H9 (cell line): Measurements from ENCODE around the gene FBXO17. TPM values are rescaled to one million over a fixed set of nuclear protein-coding genes. Genes with fewer than 3 reads are reported as not detected.

ENCODE experiments used
- DNase-seq: peaks from one replicate; pipeline ENCODE4 v3.0.0-alpha.2; 2017
- H2AFZ ChIP-seq: one replicate; pipeline ENCODE4 v1.6.1; 2013; ENCODE audit warnings: mild to moderate bottlenecking, low read length, control low read depth, moderate library complexity
- H2AK5ac ChIP-seq: 2 replicates; pipeline ENCODE4 v1.6.1; 2013; ENCODE audit warnings: low read length, control low read depth, mixed read lengths; ENCODE audit not compliant: insufficient read length
- H2BK120ac ChIP-seq: one replicate; pipeline ENCODE4 v1.6.1; 2013; ENCODE audit warnings: low read depth, mild to moderate bottlenecking, low read length, control low read depth, inconsistent platforms; ENCODE audit not compliant: poor library complexity, severe bottlenecking
- H2BK12ac ChIP-seq: 2 replicates; pipeline ENCODE4 v1.6.1; 2013; ENCODE audit warnings: low read length, control low read depth, mixed read lengths, low read depth; ENCODE audit not compliant: insufficient read length
- H2BK15ac ChIP-seq: 2 replicates; pipeline ENCODE4 v1.6.1; 2013; ENCODE audit warnings: low read depth, low read length, control low read depth
- H2BK20ac ChIP-seq: one replicate; pipeline ENCODE4 v1.6.1; 2013; ENCODE audit warnings: low read depth, mild to moderate bottlenecking, low read length, control low read depth, inconsistent platforms; ENCODE audit not compliant: poor library complexity, severe bottlenecking
- H2BK5ac ChIP-seq: 2 replicates; pipeline ENCODE4 v1.6.1; 2013; ENCODE audit warnings: low read length, control low read depth, mixed read lengths; ENCODE audit not compliant: insufficient read length
- H3K14ac ChIP-seq: 2 replicates; pipeline ENCODE4 v1.6.1; 2013; ENCODE audit warnings: low read length, control low read depth; ENCODE audit not compliant: insufficient read depth
- H3K18ac ChIP-seq: 2 replicates; pipeline ENCODE4 v1.6.1; 2013; ENCODE audit warnings: low read depth, mild to moderate bottlenecking, mixed read lengths, low read length, control low read depth; ENCODE audit not compliant: insufficient read length
- H3K23ac ChIP-seq: 2 replicates; pipeline ENCODE4 v1.6.1; 2013; ENCODE audit warnings: low read length, control low read depth, mixed read lengths, low read depth; ENCODE audit not compliant: insufficient read length
- H3K23me2 ChIP-seq: 2 replicates; pipeline ENCODE4 v1.6.1; 2013; ENCODE audit warnings: low read depth, mild to moderate bottlenecking, mixed read lengths, low read length, control low read depth; ENCODE audit not compliant: insufficient read length, poor library complexity, severe bottlenecking
- H3K27ac ChIP-seq: 2 replicates; pipeline ENCODE4 v1.5.1; 2013; ENCODE audit warnings: low read length, control low read depth, mixed read lengths, low read depth; ENCODE audit not compliant: insufficient read length
- H3K27me3 ChIP-seq: 2 replicates; pipeline ENCODE4 v1.6.1; 2013; ENCODE audit warnings: low read length, control low read depth, inconsistent platforms; ENCODE audit not compliant: insufficient read depth
- H3K4ac ChIP-seq: 2 replicates; pipeline ENCODE4 v1.6.1; 2013; ENCODE audit warnings: low read depth, mild to moderate bottlenecking, control low read depth, inconsistent platforms, low read length, moderate library complexity
- H3K4me1 ChIP-seq: 2 replicates; pipeline ENCODE4 v1.6.1; 2013; ENCODE audit warnings: low read length, control low read depth, inconsistent platforms; ENCODE audit not compliant: insufficient read depth
- H3K4me2 ChIP-seq: 2 replicates; pipeline ENCODE4 v1.6.1; 2013; ENCODE audit warnings: low read length, control low read depth, mixed read lengths; ENCODE audit not compliant: insufficient read length, insufficient read depth
- H3K56ac ChIP-seq: 2 replicates; pipeline ENCODE4 v1.6.1; 2013; ENCODE audit warnings: low read depth, mild to moderate bottlenecking, mixed read lengths, low read length, control low read depth; ENCODE audit not compliant: insufficient read length
- H3K79me1 ChIP-seq: 2 replicates; pipeline ENCODE4 v1.6.1; 2013; ENCODE audit warnings: low read depth, mild to moderate bottlenecking, moderate library complexity, low read length, control low read depth, inconsistent platforms; ENCODE audit not compliant: insufficient read depth, poor library complexity, severe bottlenecking
- H3K79me2 ChIP-seq: 2 replicates; pipeline ENCODE4 v1.6.1; 2013; ENCODE audit warnings: low read length, control low read depth, inconsistent platforms; ENCODE audit not compliant: insufficient read depth
- H3K9ac ChIP-seq: 2 replicates; pipeline ENCODE4 v1.6.1; 2013; ENCODE audit warnings: low read length, control low read depth, mixed read lengths; ENCODE audit not compliant: insufficient read length; ENCODE audit errors: extremely low read depth
- H3K9me3 ChIP-seq: one replicate; pipeline ENCODE4 v1.6.1; 2013; ENCODE audit warnings: low read depth, low read length, inconsistent platforms; ENCODE audit not compliant: control insufficient read depth
- H3T11ph ChIP-seq: one replicate; pipeline ENCODE4 v1.6.1; 2013; ENCODE audit warnings: mild to moderate bottlenecking, low read length, control low read depth, inconsistent platforms
- H4K20me1 ChIP-seq: one replicate; pipeline ENCODE4 v1.6.1; 2013; ENCODE audit not compliant: control insufficient read depth, insufficient read length, insufficient read depth
- H4K5ac ChIP-seq: 2 replicates; pipeline ENCODE4 v1.6.1; 2013; ENCODE audit warnings: low read depth, mild to moderate bottlenecking, mixed read lengths, low read length, control low read depth; ENCODE audit not compliant: insufficient read length
- H4K8ac ChIP-seq: replicated peaks from 2 replicates; pipeline ENCODE4 v1.6.1; 2013; ENCODE audit warnings: low read length, control low read depth, mixed read lengths, low read depth; ENCODE audit not compliant: insufficient read length
- H4K91ac ChIP-seq: 2 replicates; pipeline ENCODE4 v1.6.1; 2013; ENCODE audit warnings: low read depth, mild to moderate bottlenecking, moderate library complexity, mixed read lengths, low read length, control low read depth; ENCODE audit not compliant: insufficient read length
- H3K27ac Mint-ChIP-seq, 3 experiments: 2 replicates in 2 of 3; 3 replicates in 1 of 3; pipeline ENCODE4 v1.8.0; 2020 to 2021; ENCODE audit warnings: mixed read lengths in 3 of 3, mild to moderate bottlenecking in 1 of 3, moderate library complexity in 1 of 3
- H3K27me3 Mint-ChIP-seq: 2 replicates; pipeline ENCODE4 v1.8.0; 2021; ENCODE audit warnings: low read depth, mild to moderate bottlenecking, moderate library complexity, mixed read lengths
- H3K36me3 Mint-ChIP-seq, 3 experiments: 2 replicates in 2 of 3; 3 replicates in 1 of 3; pipeline ENCODE4 v1.8.0; 2020 to 2021; ENCODE audit warnings: low read depth in 3 of 3, mixed read lengths in 3 of 3; ENCODE audit not compliant: insufficient read depth in 1 of 3
- H3K4me1 Mint-ChIP-seq, 2 experiments: 2 replicates each; pipeline ENCODE4 v1.8.0; 2020; ENCODE audit warnings: mixed read lengths in 2 of 2
- H3K4me3 Mint-ChIP-seq, 2 experiments: 2 replicates in 1 of 2; 3 replicates in 1 of 2; pipeline ENCODE4 v1.8.0; 2020 to 2021; ENCODE audit warnings: mild to moderate bottlenecking in 2 of 2, mixed read lengths in 2 of 2, moderate library complexity in 1 of 2
- H3K9me3 Mint-ChIP-seq, 2 experiments: 2 replicates in 1 of 2; 3 replicates in 1 of 2; pipeline ENCODE4 v1.8.0; 2020; ENCODE audit warnings: mild to moderate bottlenecking in 2 of 2, mixed read lengths in 2 of 2, moderate library complexity in 1 of 2
- WGBS: extraction: QIAGEN DNeasy Blood & Tissue Kit; methylation state at CpG from one replicate; pipeline ENCODE4 v1.1.7; 2013; ENCODE audit warnings: missing lambda C conversion rate, low lambda C conversion rate, mixed read lengths; ENCODE audit not compliant: insufficient read length; ENCODE audit errors: extremely low coverage; 5-methylcytosine and 5-hydroxymethylcytosine counted together
- total RNA-seq: library from RNA; stranded (reverse); gene quantifications from 2 replicates; pipeline ENCODE4 v1.2.1, GENCODE V29; 2021
- TF ChIP-seq, protein P1 (sequence below): fragments of 200-600 bp; sonication (generic); conservative IDR thresholded peaks from 3 replicates; pipeline ENCODE4 v1.8.0; 2021; ENCODE audit warnings: antibody characterized with exemption, mild to moderate bottlenecking

Gene FBXO17
- total RNA-seq, 1 experiment from 2014 or later: 25.5 TPM

DNA sequence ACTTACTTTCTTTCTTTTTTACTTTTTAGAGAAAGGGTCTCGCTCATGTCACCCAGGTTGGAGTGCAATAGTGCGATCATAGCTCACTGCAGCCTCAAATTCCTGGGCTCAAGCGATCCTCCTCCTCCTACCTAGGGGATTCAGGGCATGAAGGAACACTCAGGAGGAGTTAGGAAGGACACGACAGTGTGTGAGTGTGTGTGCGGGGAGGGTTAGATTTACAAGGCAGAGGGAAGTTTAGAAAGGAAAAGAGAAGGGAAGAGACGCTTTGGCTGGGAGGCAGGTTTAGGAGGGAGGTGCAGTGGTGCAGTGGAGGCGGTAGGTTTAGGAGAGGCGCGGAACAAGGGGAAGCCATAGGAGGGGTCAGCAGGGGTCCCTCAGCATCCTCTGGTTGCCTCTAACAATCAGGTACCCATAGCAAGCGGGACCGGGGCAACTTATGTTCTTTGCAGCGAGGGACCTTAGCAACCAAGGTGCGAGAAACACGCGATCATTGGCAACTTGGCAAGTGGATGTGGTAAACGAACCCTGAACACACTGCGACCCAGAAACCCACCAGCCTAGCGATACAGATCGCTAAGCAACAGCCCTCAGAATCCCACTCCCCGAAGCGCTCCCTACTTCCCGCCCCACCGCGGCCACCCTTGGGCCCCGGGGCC is 76.6 kb downstream of the FBXO17 start:
- Histone ChIP-seq H3K4me2 (peak overlapping the region; percentile 68), H2AK5ac (no peak overlapping the region), H2AFZ (no peak overlapping the region), H3K27ac (no peak overlapping the region), H3K56ac (no peak overlapping the region), H4K91ac (no peak overlapping the region), H2BK12ac (no peak overlapping the region), H3K23me2 (no peaks in the 10 kb centered on the region), H3K27me3 (no peaks in the 10 kb centered on the region), H3K79me1 (no peaks in the 10 kb centered on the region), H3T11ph (no peak overlapping the region), H4K8ac (no peak overlapping the region), H3K9me3 (no peaks in the 10 kb centered on the region), H4K5ac (no peak overlapping the region), H2BK120ac (no peak overlapping the region), H3K4me1 (peaks cover 2% of the 10 kb centered on the region; the same call in 1 of the 2 replicates), H3K79me2 (no peaks in the 10 kb centered on the region), H4K20me1 (no peaks in the 10 kb centered on the region), H3K23ac (no peak overlapping the region), H3K9ac (no peak overlapping the region), H2BK15ac (no peak overlapping the region), H2BK20ac (no peak overlapping the region), H3K4ac (no peak overlapping the region), H3K18ac (no peak overlapping the region), H3K14ac (no peak overlapping the region), H2BK5ac (no peak overlapping the region)
- TF ChIP-seq, protein P1, sequence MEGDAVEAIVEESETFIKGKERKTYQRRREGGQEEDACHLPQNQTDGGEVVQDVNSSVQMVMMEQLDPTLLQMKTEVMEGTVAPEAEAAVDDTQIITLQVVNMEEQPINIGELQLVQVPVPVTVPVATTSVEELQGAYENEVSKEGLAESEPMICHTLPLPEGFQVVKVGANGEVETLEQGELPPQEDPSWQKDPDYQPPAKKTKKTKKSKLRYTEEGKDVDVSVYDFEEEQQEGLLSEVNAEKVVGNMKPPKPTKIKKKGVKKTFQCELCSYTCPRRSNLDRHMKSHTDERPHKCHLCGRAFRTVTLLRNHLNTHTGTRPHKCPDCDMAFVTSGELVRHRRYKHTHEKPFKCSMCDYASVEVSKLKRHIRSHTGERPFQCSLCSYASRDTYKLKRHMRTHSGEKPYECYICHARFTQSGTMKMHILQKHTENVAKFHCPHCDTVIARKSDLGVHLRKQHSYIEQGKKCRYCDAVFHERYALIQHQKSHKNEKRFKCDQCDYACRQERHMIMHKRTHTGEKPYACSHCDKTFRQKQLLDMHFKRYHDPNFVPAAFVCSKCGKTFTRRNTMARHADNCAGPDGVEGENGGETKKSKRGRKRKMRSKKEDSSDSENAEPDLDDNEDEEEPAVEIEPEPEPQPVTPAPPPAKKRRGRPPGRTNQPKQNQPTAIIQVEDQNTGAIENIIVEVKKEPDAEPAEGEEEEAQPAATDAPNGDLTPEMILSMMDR: no peak
- Mint-ChIP-seq H3K4me3 (peak overlapping the region; percentile 81 to 86), H3K4me1 (peaks cover 15 to 18% of the 10 kb centered on the region in 2 experiments), H3K36me3 (peaks cover 0 to 5% (median 2%) of the 10 kb centered on the region in 3 experiments; a peak in 3 of 7 replicates), H3K27ac (peak overlapping the region in 1 of 3 experiments; percentile 89; a peak in 2 of 7 replicates), H3K27me3 (peaks cover 15% of the 10 kb centered on the region), H3K9me3 (peaks cover 0 to 3% of the 10 kb centered on the region in 2 experiments; a peak in 1 of 5 replicates)
- WGBS: no CpG with 5 or more reads among the region's 25 CpGs
- no peak for DNase-seq
